ENCODE data around the gene CERS1. TPM values are rescaled to one million over a fixed set of nuclear protein-coding genes. Genes with fewer than 3 reads are reported as not detected.

Gene CERS1
- total RNA-seq, 1 donor from 2014 or later, result 5.6 TPM

GRCh38 chr19:18857223-18857622 is 38.7 kb downstream of the CERS1 start:
- no peak for DNase-seq (ENCODE audit: low read depth in 2 of 2)

GRCh38 chr19:18856385-18857126 is 39.4 kb downstream of the CERS1 start:
- peak; percentile 49 to 58 for DNase-seq (ENCODE audit: low read depth in 2 of 2)

- no peak for DNase-seq (ENCODE audit: low read depth in 2 of 2)
Observed at GRCh38 chr19:18855647-18856384, 40.1 kb downstream of the CERS1 start.

- DNase-seq (ENCODE audit: low read depth in 2 of 2), result no peak
Observed at GRCh38 chr19:18854982-18855381, 41.0 kb downstream of the CERS1 start.

DNA sequence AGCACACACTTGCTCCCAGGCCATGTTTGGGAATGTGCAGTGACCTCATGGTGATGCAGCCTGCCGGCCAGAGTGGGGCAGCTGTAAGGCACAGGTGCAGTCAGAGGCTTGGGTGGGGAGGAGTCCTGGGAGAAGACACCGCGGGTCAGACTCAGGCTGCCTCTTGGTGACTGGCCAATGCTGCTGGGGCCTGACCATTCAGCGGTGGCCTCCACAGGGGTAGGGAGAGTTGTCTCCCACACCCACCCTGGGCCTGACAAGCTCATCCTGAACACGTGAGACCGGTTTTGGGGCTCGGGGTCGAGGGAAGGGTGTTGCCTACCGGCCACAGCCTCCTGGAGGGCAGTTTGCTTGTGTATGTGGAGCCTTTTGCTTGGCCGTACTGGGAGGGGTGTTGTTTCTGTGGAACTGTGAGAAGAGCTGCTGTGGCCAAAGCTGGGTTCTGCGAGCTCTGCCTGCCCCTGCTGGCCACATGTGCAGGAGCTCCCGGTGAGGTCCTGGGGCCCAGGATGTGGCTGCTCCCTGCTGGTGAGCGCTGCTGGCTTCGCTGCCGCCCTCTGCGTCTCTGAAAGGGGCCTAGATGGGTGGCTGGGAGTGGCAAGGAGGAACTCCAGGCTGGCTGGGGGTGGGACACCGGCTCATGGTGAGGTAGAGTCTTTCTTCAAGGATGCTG is 42.1 kb downstream of the CERS1 start:
- DNase-seq (ENCODE audit: low read depth in 2 of 2), result no peak

- no peak for DNase-seq (ENCODE audit: low read depth in 2 of 2)
Observed at GRCh38 chr19:18852648-18853047, 43.3 kb downstream of the CERS1 start.

DNA sequence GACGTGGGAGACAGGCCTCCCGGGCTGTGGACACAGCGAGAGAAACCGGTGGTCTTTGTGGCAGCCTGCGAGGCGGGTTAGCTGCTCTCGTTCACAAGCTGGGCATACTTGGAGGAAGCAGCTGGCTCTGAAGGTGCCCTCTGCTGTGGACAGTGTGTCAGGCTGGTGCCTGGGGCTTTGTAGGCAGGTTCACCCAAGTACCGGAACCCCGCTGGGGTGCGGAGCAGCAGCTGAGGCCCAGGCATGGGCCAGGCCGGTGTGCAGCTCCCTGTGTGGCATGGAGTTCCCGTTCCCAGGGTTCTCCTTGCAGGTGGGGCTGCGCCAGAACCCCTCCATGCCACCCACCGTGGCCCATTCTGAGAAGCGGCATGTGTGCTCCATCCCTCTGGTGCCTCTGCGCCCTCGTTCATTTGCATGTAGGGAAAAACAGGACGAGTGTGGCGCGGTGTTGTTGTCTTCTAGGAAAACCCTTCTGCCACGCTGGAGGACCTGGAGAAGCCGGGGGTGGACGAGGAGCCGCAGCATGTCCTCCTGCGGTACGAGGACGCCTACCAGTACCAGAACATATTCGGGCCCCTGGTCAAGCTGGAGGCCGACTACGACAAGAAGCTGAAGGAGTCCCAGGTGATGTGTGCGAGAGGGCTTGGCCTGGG is 44.2 kb downstream of the CERS1 start:
- DNase-seq (ENCODE audit: low read depth in 2 of 2), result no peak

- peak in 1 of 2 donors; percentile 48 for DNase-seq (ENCODE audit: low read depth in 2 of 2)
Observed at GRCh38 chr19:18850471-18851375, 45.2 kb downstream of the CERS1 start.

- DNase-seq (ENCODE audit: low read depth in 2 of 2), result no peak
Observed at GRCh38 chr19:18849838-18850400, 46.0 kb downstream of the CERS1 start.

DNA sequence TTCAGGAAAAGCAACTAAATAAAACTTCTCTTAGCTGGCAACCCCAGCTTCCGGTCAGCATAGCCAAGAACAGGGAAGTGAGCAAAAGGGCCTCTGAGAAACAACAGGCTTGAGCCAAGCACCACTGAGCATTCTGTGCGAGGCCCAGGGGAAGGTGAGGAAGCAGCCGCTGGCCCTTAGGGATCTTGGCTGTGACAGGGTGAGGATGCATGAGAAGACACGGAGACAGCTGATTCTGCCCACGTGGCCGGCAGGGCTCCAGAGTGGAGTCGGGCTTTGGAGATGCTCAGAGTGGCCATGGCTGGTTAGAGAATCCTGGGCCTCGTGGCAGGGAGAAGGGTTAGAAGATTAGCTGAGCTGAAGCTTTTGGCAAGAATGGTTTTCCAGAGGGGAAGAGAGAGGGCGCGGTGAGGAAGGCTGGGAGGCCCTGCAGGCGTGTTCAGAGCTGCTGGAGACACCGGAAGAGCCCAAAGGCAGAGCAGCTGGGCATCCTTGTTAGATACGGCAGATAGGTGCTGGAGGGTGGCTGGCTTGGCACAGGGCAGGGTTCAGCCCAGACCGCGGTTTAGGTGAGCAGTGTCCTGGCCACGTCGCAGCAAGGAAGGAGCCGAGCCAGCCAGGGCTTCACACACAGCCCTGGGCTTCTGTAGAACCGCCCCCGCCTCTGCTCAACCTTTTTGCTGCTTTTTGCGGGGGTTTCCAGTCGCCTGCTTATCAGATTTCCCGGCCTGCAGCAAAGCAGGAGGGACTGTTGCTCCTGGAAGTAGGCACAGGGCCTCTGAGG is 46.9 kb downstream of the CERS1 start:
- peak in 1 of 2 donors; percentile 93 for DNase-seq (ENCODE audit: low read depth in 2 of 2)

GRCh38 chr19:18847549-18848463 is 48.2 kb downstream of the CERS1 start:
- peak in 1 of 2 donors; percentile 75 for DNase-seq (ENCODE audit: low read depth in 2 of 2)

DNA sequence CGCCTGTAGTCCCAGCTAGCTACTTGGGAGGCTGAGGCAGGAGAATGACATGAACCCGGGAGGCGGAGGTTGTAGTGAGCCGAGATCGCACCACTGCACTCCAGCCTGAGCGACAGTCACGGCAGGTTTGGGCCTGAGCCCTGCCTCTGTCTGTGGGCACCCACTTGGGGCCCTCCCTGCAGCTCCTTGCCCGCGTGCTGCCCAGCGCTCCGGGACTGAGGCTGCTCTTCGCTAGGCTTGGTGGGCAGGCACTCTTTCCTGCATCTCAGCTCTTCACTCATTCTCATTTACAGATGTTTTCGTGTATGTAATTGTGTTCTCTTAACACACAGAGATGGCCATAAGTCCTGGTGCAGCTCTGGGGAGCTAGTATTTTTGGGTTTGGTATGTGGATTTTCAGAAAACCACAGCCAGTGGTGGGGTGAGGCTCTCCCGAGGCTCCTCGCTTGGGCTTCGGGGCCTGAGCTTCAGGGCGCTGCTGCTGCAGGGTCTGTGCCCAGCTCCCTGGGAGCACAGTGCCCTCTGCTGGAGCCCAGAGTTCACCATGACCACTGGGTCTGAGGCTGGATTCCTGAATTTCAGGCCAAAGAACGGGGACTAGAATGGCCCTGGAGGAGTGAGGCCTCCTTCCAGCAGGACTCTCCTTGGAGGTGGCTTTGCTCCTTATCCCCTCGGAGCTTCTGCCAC is 49.0 kb downstream of the CERS1 start:
- DNase-seq (ENCODE audit: low read depth in 2 of 2), result peak; percentile 78 to 83

GRCh38 chr19:18845961-18846360 is 50.0 kb downstream of the CERS1 start:
- DNase-seq (ENCODE audit: low read depth in 2 of 2), result no peak

- no peak for DNase-seq (ENCODE audit: low read depth in 2 of 2)
Observed at GRCh38 chr19:18844806-18845329, 51.1 kb downstream of the CERS1 start.

GRCh38 chr19:18843960-18844359 is 52.0 kb downstream of the CERS1 start:
- no peak for DNase-seq (ENCODE audit: low read depth in 2 of 2)

DNA sequence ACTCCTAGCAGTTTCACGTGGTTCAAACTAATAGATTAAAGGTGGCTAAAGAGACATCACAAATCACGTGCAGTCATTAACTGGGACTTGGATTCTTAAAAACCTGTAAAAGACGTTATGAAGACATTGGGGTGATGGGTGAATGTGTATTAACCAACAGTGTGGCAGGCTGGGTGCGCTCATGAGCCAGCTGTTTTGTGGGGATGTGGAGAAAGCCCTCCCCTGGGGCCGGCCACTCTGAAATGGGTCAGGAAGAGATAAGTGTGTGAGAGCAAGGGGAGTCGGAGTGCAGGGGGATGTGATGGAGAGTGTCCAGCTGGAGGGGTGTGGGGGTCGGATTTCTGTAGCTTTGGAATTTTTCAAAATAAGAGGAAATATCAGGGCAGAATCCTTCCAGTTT is 53.8 kb downstream of the CERS1 start:
- no peak for DNase-seq (ENCODE audit: low read depth in 2 of 2)

DNA sequence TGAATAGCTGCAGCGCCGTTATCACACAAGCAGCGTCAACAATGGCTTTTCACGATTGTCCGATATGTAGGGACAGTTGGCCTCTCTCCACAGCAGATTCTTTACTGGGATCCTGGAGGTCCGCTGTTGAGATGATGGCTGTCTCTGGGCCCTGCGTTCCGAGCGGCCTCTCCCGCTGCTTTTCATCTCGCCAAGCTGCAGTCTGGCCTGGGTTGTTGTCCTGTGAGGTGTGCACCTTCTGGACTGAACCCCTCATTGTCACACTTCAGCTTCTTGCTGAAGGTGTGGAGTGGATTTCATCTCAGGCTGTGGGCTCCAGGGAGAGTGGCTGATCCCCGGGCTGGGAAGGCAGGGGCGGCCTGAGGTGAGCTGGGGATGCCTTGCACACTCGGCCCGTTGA is 54.6 kb downstream of the CERS1 start:
- no peak for DNase-seq (ENCODE audit: low read depth in 2 of 2)
